ENCODE data around the gene P4HA3. TPM values are rescaled to one million over a fixed set of nuclear protein-coding genes. Genes with fewer than 3 reads are reported as not detected.

Gene P4HA3
- total RNA-seq, 1 donor from 2014 or later = not detected

GRCh38 chr11:74283580-74284180 lies 27.8 kb downstream of the P4HA3 start:
- H3K27ac Mint-ChIP-seq (ENCODE audit: unreplicated experiment) = no peak overlapping the region
- no peaks in the 10 kb centered on the region for H3K4me1 Mint-ChIP-seq
- H3K27me3 Mint-ChIP-seq (ENCODE audit: low read depth) = no peaks in the 10 kb centered on the region
- no peaks in the 10 kb centered on the region for H3K9me3 Mint-ChIP-seq
- no peak for DNase-seq (ENCODE audit: low read depth, low spot score)
- H3K36me3 Mint-ChIP-seq (ENCODE audit: low read depth) = no peaks in the 10 kb centered on the region
- no peak overlapping the region for H3K4me3 Mint-ChIP-seq
- no peak for TF ChIP-seq CTCF (conservative IDR thresholded peaks at IDR 0.05)

DNA sequence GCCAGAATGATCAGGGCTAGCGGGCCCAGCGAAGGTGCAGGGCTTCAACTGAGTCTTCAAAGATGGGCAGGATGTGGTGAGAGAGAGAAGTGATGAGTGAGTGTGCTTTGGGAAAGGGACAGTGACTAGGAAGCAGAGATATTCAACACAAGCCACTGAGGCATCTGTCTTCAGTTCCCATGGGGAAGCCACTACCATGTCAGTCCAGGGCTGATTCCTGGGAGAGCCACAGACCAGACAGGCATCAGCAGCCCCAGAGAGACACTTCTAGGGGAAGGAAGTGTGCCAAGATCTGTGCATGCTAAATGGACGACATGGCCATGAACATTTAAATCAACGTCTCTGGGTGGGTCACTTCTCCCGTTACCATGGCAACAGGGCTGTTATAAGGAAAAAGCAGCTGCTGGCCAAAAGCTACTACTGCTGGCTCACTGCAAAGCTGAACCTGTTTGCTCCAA lies 28.5 kb downstream of the P4HA3 start:
- no peak for TF ChIP-seq CTCF (conservative IDR thresholded peaks at IDR 0.05)
- no peaks in the 10 kb centered on the region for H3K27me3 Mint-ChIP-seq (ENCODE audit: low read depth)
- DNase-seq (ENCODE audit: low read depth, low spot score) = no peak
- H3K36me3 Mint-ChIP-seq (ENCODE audit: low read depth) = no peaks in the 10 kb centered on the region
- no peak overlapping the region for H3K4me3 Mint-ChIP-seq
- H3K4me1 Mint-ChIP-seq = no peaks in the 10 kb centered on the region
- no peaks in the 10 kb centered on the region for H3K9me3 Mint-ChIP-seq
- H3K27ac Mint-ChIP-seq (ENCODE audit: unreplicated experiment) = no peak overlapping the region

DNA sequence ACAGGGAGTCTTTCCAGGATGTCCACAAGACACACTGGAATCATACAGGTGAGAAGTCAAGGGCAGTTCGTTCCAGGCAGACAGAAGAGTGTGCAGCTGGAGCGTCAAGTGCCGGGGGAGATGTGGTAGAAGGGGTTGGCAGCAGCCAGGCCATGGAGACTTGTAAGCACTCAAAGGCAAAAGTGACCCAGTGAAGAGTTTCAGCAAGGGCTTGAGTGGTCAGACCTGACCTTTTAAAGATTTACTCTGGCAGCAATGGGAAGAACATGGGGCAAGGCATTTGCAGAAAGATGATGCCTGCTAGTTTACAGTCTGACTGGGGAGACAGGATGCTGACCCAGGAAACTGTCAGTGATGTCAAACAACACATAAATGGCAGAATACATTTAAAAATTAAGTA lies 29.0 kb downstream of the P4HA3 start:
- no peak for TF ChIP-seq CTCF (conservative IDR thresholded peaks at IDR 0.05)
- Mint-ChIP-seq H3K27me3 (ENCODE audit: low read depth) (no peaks in the 10 kb centered on the region), H3K27ac (ENCODE audit: unreplicated experiment) (no peak overlapping the region), H3K4me1 (no peaks in the 10 kb centered on the region), H3K9me3 (no peaks in the 10 kb centered on the region), H3K4me3 (no peak overlapping the region), H3K36me3 (ENCODE audit: low read depth) (no peaks in the 10 kb centered on the region)
- DNase-seq (ENCODE audit: low read depth, low spot score) = no peak

- no peak for TF ChIP-seq CTCF (conservative IDR thresholded peaks at IDR 0.05)
- Mint-ChIP-seq H3K9me3 (no peaks in the 10 kb centered on the region), H3K27me3 (ENCODE audit: low read depth) (no peaks in the 10 kb centered on the region), H3K36me3 (ENCODE audit: low read depth) (no peaks in the 10 kb centered on the region), H3K4me1 (no peaks in the 10 kb centered on the region), H3K27ac (ENCODE audit: unreplicated experiment) (no peak overlapping the region), H3K4me3 (no peak overlapping the region)
- no peak for DNase-seq (ENCODE audit: low read depth, low spot score)
These were observed 30.9 kb downstream of the P4HA3 start for GRCh38 chr11:74280494-74280893.

GRCh38 chr11:74279256-74279655 lies 32.2 kb downstream of the P4HA3 start:
- H3K27ac Mint-ChIP-seq (ENCODE audit: unreplicated experiment) = no peak overlapping the region
- TF ChIP-seq CTCF (conservative IDR thresholded peaks at IDR 0.05) = no peak

More at GRCh38 chr11:74279256-74279655, 32.2 kb downstream of the P4HA3 start:
- H3K4me3 Mint-ChIP-seq = no peak overlapping the region
- no peaks in the 10 kb centered on the region for H3K4me1 Mint-ChIP-seq
- no peak for DNase-seq (ENCODE audit: low read depth, low spot score)
- H3K9me3 Mint-ChIP-seq = no peaks in the 10 kb centered on the region
- H3K27me3 Mint-ChIP-seq (ENCODE audit: low read depth) = no peaks in the 10 kb centered on the region
- no peaks in the 10 kb centered on the region for H3K36me3 Mint-ChIP-seq (ENCODE audit: low read depth)

Measured in neural crest cell (in vitro differentiated cells).